ENCODE results near the gene ELF2. TPM values are rescaled to one million over a fixed set of nuclear protein-coding genes. Genes with fewer than 3 reads are reported as not detected.

Gene ELF2
- total RNA-seq, 1 donor from 2014 or later = 44.3 TPM

GRCh38 chr4:139176302-139177048, 543 bp downstream of the ELF2 start:
- H3K27ac Mint-ChIP-seq = peak overlapping the region; percentile 65
- H3K4me1 ChIP-seq = peaks cover 9% of the 10 kb centered on the region
- DNase-seq (ENCODE audit: low spot score) = peak; percentile 90
- peaks cover 39% of the 10 kb centered on the region for H4K20me1 ChIP-seq (ENCODE audit: low read depth)
- peaks cover 63% of the 10 kb centered on the region for H3F3A ChIP-seq (ENCODE audit: low read depth)
- no peaks in the 10 kb centered on the region for H3K9me3 Mint-ChIP-seq
- H3K4me2 ChIP-seq = peak overlapping the region; percentile 94
- no peaks in the 10 kb centered on the region for H3K36me3 Mint-ChIP-seq
- H3K9ac ChIP-seq = peak overlapping the region; percentile 64
- no peaks in the 10 kb centered on the region for H3K36me3 ChIP-seq
- H3K27ac ChIP-seq = peak overlapping the region; percentile 95
- H3K4me3 Mint-ChIP-seq = peak overlapping the region; percentile 97
- H2AFZ ChIP-seq (replicated peaks) = peak overlapping the region; percentile 86
- peaks cover 10% of the 10 kb centered on the region for H3K27me3 Mint-ChIP-seq (ENCODE audit: insufficient read depth, low read depth)
- no peak for TF ChIP-seq EZH2phosphoT487 (IDR thresholded peaks at IDR 0.05)
- no peak for TF ChIP-seq CTCF (IDR thresholded peaks at IDR 0.05)
- no peak for TF ChIP-seq EZH2 (IDR thresholded peaks at IDR 0.05)
- peaks cover 16% of the 10 kb centered on the region for H3K4me1 Mint-ChIP-seq
- peak overlapping the region; percentile 88 for H3K4me3 ChIP-seq
- peaks cover 4% of the 10 kb centered on the region for H3K27me3 ChIP-seq
- no peaks in the 10 kb centered on the region for H3K9me3 ChIP-seq (ENCODE audit: low read depth)
- peaks cover 46% of the 10 kb centered on the region for H3K79me2 ChIP-seq (ENCODE audit: low read depth)

GRCh38 chr4:139175646-139176301, 1.2 kb downstream of the ELF2 start:
- H2AFZ ChIP-seq (replicated peaks) = peak overlapping the region; percentile 86
- H4K20me1 ChIP-seq (ENCODE audit: low read depth) = peaks cover 46% of the 10 kb centered on the region
- TF ChIP-seq CTCF (IDR thresholded peaks at IDR 0.05) (no peak), EZH2 (IDR thresholded peaks at IDR 0.05) (no peak), EZH2phosphoT487 (IDR thresholded peaks at IDR 0.05) (no peak)
- peaks cover 16% of the 10 kb centered on the region for H3K4me1 Mint-ChIP-seq
- H3K27me3 ChIP-seq = peaks cover 4% of the 10 kb centered on the region
- H3K36me3 ChIP-seq = no peaks in the 10 kb centered on the region
- peak overlapping the region; percentile 94 for H3K4me2 ChIP-seq
- H3K27ac Mint-ChIP-seq = peak overlapping the region; percentile 65
- H3K9me3 Mint-ChIP-seq = no peaks in the 10 kb centered on the region
- H3K27ac ChIP-seq = peak overlapping the region; percentile 95
- peaks cover 10% of the 10 kb centered on the region for H3K27me3 Mint-ChIP-seq (ENCODE audit: insufficient read depth, low read depth)
- H3K9me3 ChIP-seq (ENCODE audit: low read depth) = no peaks in the 10 kb centered on the region
- H3K4me3 ChIP-seq = peak overlapping the region; percentile 88
- H3F3A ChIP-seq (ENCODE audit: low read depth) = peaks cover 60% of the 10 kb centered on the region
- peak overlapping the region; percentile 97 for H3K4me3 Mint-ChIP-seq
- peaks cover 53% of the 10 kb centered on the region for H3K79me2 ChIP-seq (ENCODE audit: low read depth)
- H3K9ac ChIP-seq = peak overlapping the region; percentile 64
- DNase-seq (ENCODE audit: low spot score) = peak; percentile 74
- peaks cover 9% of the 10 kb centered on the region for H3K4me1 ChIP-seq
- no peaks in the 10 kb centered on the region for H3K36me3 Mint-ChIP-seq

GRCh38 chr4:139171876-139172691, 4.9 kb downstream of the ELF2 start:
- peaks cover 4% of the 10 kb centered on the region for H3K27me3 ChIP-seq
- peaks cover 84% of the 10 kb centered on the region for H3K79me2 ChIP-seq (ENCODE audit: low read depth)
- no peak overlapping the region for H3K4me2 ChIP-seq
- no peak overlapping the region for H2AFZ ChIP-seq (replicated peaks)
- TF ChIP-seq CTCF (IDR thresholded peaks at IDR 0.05) (no peak), EZH2phosphoT487 (IDR thresholded peaks at IDR 0.05) (no peak), EZH2 (IDR thresholded peaks at IDR 0.05) (no peak)
- no peaks in the 10 kb centered on the region for H3K9me3 ChIP-seq (ENCODE audit: low read depth)
- Mint-ChIP-seq H3K9me3 (no peaks in the 10 kb centered on the region), H3K27me3 (ENCODE audit: insufficient read depth, low read depth) (no peaks in the 10 kb centered on the region), H3K4me3 (no peak overlapping the region), H3K27ac (no peak overlapping the region), H3K4me1 (peaks cover 15% of the 10 kb centered on the region), H3K36me3 (no peaks in the 10 kb centered on the region)
- peaks cover 9% of the 10 kb centered on the region for H3K4me1 ChIP-seq
- H3K27ac ChIP-seq = no peak overlapping the region
- no peak for DNase-seq (ENCODE audit: low spot score)
- no peaks in the 10 kb centered on the region for H3K36me3 ChIP-seq
- H3F3A ChIP-seq (ENCODE audit: low read depth) = peaks cover 41% of the 10 kb centered on the region
- no peak overlapping the region for H3K9ac ChIP-seq
- H3K4me3 ChIP-seq = no peak overlapping the region
- H4K20me1 ChIP-seq (ENCODE audit: low read depth) = peaks cover 53% of the 10 kb centered on the region
